Endothelial cell (in vitro differentiated cells): ENCODE measurements around the gene KRT26. TPM values are rescaled to one million over a fixed set of nuclear protein-coding genes. Genes with fewer than 3 reads are reported as not detected.

Source experiments
- DNase-seq: peaks from one replicate; pipeline ENCODE4 v3.0.0; 2021; ENCODE audit warnings: low spot score
- H3K27ac Mint-ChIP-seq: one replicate; pipeline ENCODE4 v1.8.0; 2021; ENCODE audit warnings: mixed read lengths, inconsistent platforms; ENCODE audit not compliant: unreplicated experiment
- H3K27me3 Mint-ChIP-seq: one replicate; pipeline ENCODE4 v1.8.0; 2021; ENCODE audit warnings: mild to moderate bottlenecking, moderate library complexity, mixed read lengths, inconsistent platforms; ENCODE audit not compliant: unreplicated experiment
- H3K36me3 Mint-ChIP-seq: one replicate; pipeline ENCODE4 v1.8.0; 2021; ENCODE audit warnings: mild to moderate bottlenecking, low read depth, mixed read lengths, inconsistent platforms; ENCODE audit not compliant: unreplicated experiment
- H3K4me1 Mint-ChIP-seq: one replicate; pipeline ENCODE4 v1.8.0; 2021; ENCODE audit warnings: mild to moderate bottlenecking, mixed read lengths, inconsistent platforms; ENCODE audit not compliant: unreplicated experiment
- H3K4me3 Mint-ChIP-seq: one replicate; pipeline ENCODE4 v1.8.0; 2021; ENCODE audit warnings: mild to moderate bottlenecking, mixed read lengths, inconsistent platforms; ENCODE audit not compliant: unreplicated experiment
- H3K9me3 Mint-ChIP-seq: one replicate; pipeline ENCODE4 v1.8.0; 2021; ENCODE audit warnings: mixed read lengths, inconsistent platforms; ENCODE audit not compliant: unreplicated experiment
- CTCF ChIP-seq: fragments of 200-600 bp; sonication (generic); IDR thresholded peaks from one replicate; pipeline ENCODE4 v1.5.0; 2021; ENCODE audit warnings: antibody characterized with exemption; ENCODE audit not compliant: unreplicated experiment
- total RNA-seq: library from RNA; stranded (reverse); fragmentation: NEBNext Ultra II Directional; extraction: Animal tissue kit (Norgen Biotek cat#: 25700); gene quantifications from one replicate; pipeline ENCODE4 v1.2.1, GENCODE V29; 2021; ENCODE audit not compliant: unreplicated experiment

KRT26 gene
- total RNA-seq, 1 donor from 2014 or later: not detected

GRCh38 chr17:40734018-40734417, 38.0 kb downstream of the KRT26 start:
- no peak for DNase-seq
- no peaks in the 10 kb centered on the region for H3K4me1 Mint-ChIP-seq
- no peak for TF ChIP-seq CTCF
- H3K27ac Mint-ChIP-seq: no peak overlapping the region
- no peaks in the 10 kb centered on the region for H3K36me3 Mint-ChIP-seq
- peaks cover 2% of the 10 kb centered on the region for H3K27me3 Mint-ChIP-seq
- no peaks in the 10 kb centered on the region for H3K9me3 Mint-ChIP-seq
- no peak overlapping the region for H3K4me3 Mint-ChIP-seq

- H3K27me3 Mint-ChIP-seq: peaks cover 2% of the 10 kb centered on the region
- H3K27ac Mint-ChIP-seq: no peak overlapping the region
- no peak for TF ChIP-seq CTCF
- no peaks in the 10 kb centered on the region for H3K4me1 Mint-ChIP-seq
- H3K36me3 Mint-ChIP-seq: no peaks in the 10 kb centered on the region
- no peak overlapping the region for H3K4me3 Mint-ChIP-seq
- no peak for DNase-seq
- no peaks in the 10 kb centered on the region for H3K9me3 Mint-ChIP-seq
Measured at GRCh38 chr17:40730970-40731369, 41.0 kb downstream of the KRT26 start.

- H3K4me3 Mint-ChIP-seq: no peak overlapping the region
- H3K9me3 Mint-ChIP-seq: no peaks in the 10 kb centered on the region
- no peaks in the 10 kb centered on the region for H3K4me1 Mint-ChIP-seq
- no peak for DNase-seq
- no peaks in the 10 kb centered on the region for H3K36me3 Mint-ChIP-seq
- no peak overlapping the region for H3K27ac Mint-ChIP-seq
- peaks cover 1% of the 10 kb centered on the region for H3K27me3 Mint-ChIP-seq
- no peak for TF ChIP-seq CTCF
Measured at GRCh38 chr17:40727447-40728231, 44.4 kb downstream of the KRT26 start.

GRCh38 chr17:40726919-40727318, 45.1 kb downstream of the KRT26 start:
- H3K36me3 Mint-ChIP-seq: no peaks in the 10 kb centered on the region
- H3K4me1 Mint-ChIP-seq: no peaks in the 10 kb centered on the region
- peaks cover 1% of the 10 kb centered on the region for H3K27me3 Mint-ChIP-seq
- no peak for DNase-seq
- no peaks in the 10 kb centered on the region for H3K9me3 Mint-ChIP-seq
- H3K27ac Mint-ChIP-seq: no peak overlapping the region
- no peak overlapping the region for H3K4me3 Mint-ChIP-seq
- TF ChIP-seq CTCF: no peak

GRCh38 chr17:40724656-40725055, 47.3 kb downstream of the KRT26 start:
- no peak for DNase-seq
- H3K36me3 Mint-ChIP-seq: no peaks in the 10 kb centered on the region

More at GRCh38 chr17:40724656-40725055, 47.3 kb downstream of the KRT26 start:
- Mint-ChIP-seq H3K4me3 (no peak overlapping the region), H3K4me1 (no peaks in the 10 kb centered on the region), H3K27me3 (peaks cover 3% of the 10 kb centered on the region), H3K27ac (no peak overlapping the region), H3K9me3 (no peaks in the 10 kb centered on the region)
- TF ChIP-seq CTCF: no peak
